NB4 (cell line): Measurements from ENCODE around the gene RNF145.
A peak's percentile ranks its signal among the peaks of the same experiment; 100 is the strongest.
"Not testable (repeated sequence)": the region's sequence is repeated elsewhere in the genome, so short reads cannot be mapped to it uniquely, and the experiment has no call there.

Experiments
- DNase-seq: peaks from one replicate; pipeline ENCODE4 v3.0.0; 2010; ENCODE audit warnings: low read depth
- H3K4me3 ChIP-seq: one replicate; pipeline ENCODE4 v1.5.1; 2011; ENCODE audit warnings: mild to moderate bottlenecking, low read depth, low read length, moderate library complexity
- MYC ChIP-seq: IDR thresholded peaks from 2 replicates; pipeline ENCODE4 v1.6.1; 2011; ENCODE audit warnings: low read depth, low read length
- POLR2A ChIP-seq: IDR thresholded peaks from 2 replicates; pipeline ENCODE4 v1.6.1; 2011; ENCODE audit warnings: mild to moderate bottlenecking; ENCODE audit not compliant: insufficient read length; ENCODE audit errors: extremely low read depth
- TF ChIP-seq, protein P1 (sequence below): IDR thresholded peaks from 2 replicates; pipeline ENCODE4 v1.6.1; 2011; ENCODE audit warnings: low read depth, low read length
- TF ChIP-seq, protein P2 (sequence below): IDR thresholded peaks from one replicate; pipeline ENCODE4 v1.5.1; 2012; ENCODE audit warnings: low read depth, low read length

RNF145 gene

DNA sequence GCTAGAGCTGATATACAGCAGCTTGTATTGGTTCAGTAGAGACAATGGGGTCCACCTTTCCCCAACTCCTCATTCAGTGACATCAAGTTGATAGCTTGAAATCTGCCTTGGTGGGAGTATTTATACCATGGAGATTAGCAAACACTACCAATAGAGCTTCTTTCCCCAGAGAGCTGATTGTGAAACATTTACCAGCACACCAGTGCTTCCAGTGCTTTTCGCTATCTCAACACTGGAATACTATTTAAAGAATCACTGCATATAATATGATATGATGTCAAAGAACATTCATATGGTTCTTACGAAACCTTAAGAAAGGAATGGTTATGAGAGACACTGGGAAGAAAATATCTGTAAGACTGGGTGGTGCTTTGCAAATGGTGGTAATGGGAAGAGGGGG is 21.8 kb upstream of the RNF145 start:
- no peak overlapping the region for H3K4me3 ChIP-seq
- TF ChIP-seq MYC (no peak), POLR2A (no peak)
- TF ChIP-seq, protein P1, sequence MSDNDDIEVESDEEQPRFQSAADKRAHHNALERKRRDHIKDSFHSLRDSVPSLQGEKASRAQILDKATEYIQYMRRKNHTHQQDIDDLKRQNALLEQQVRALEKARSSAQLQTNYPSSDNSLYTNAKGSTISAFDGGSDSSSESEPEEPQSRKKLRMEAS = no peak
- TF ChIP-seq, protein P2, sequence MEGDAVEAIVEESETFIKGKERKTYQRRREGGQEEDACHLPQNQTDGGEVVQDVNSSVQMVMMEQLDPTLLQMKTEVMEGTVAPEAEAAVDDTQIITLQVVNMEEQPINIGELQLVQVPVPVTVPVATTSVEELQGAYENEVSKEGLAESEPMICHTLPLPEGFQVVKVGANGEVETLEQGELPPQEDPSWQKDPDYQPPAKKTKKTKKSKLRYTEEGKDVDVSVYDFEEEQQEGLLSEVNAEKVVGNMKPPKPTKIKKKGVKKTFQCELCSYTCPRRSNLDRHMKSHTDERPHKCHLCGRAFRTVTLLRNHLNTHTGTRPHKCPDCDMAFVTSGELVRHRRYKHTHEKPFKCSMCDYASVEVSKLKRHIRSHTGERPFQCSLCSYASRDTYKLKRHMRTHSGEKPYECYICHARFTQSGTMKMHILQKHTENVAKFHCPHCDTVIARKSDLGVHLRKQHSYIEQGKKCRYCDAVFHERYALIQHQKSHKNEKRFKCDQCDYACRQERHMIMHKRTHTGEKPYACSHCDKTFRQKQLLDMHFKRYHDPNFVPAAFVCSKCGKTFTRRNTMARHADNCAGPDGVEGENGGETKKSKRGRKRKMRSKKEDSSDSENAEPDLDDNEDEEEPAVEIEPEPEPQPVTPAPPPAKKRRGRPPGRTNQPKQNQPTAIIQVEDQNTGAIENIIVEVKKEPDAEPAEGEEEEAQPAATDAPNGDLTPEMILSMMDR = no peak

DNA sequence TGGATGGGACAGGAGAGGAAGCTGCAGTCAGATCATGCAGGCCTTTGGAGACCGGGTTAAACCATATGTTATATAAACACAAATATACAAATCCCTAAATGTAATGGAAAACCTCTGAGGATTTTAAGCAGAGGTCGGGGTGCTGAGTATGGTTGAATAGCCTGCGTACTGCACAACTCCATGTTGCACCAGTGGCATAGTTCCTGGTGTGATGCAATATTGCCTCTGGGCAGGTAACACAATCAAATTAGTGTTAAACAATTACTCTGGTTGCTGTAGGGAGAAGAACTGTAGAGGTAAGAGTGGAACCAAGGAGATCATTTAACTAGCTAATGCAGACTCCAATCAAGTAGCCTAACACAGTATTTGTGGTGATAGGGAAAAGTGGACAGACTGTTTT is 21.3 kb upstream of the RNF145 start:
- no peak overlapping the region for H3K4me3 ChIP-seq
- TF ChIP-seq, protein P2 = no peak
- TF ChIP-seq, protein P1 = no peak
- TF ChIP-seq POLR2A (no peak), MYC (no peak)
- no peak for DNase-seq

More for the DNA sequence above, 21.8 kb upstream of the RNF145 start:
- DNase-seq = peak; percentile 26

DNA sequence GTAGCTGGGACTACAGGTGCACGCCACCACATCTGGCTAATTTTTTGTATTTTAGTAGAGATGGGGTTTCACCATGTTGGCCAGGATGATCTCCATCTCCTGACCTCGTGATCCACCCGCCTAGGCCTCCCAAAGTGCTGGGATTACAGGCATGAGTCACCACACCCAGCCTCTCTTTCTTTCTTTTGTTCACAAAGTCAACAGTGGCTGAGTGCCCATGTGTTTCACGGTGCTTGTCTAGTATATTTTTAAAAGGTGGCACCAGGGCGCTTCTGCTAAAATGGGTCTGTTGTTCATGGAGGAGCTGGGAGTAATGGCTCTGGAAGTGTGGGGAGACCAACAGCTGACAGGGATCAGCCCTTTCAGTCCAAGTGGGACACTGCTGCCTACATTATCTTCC is 18.7 kb upstream of the RNF145 start:
- not testable (repeated sequence) for H3K4me3 ChIP-seq, DNase-seq

DNA sequence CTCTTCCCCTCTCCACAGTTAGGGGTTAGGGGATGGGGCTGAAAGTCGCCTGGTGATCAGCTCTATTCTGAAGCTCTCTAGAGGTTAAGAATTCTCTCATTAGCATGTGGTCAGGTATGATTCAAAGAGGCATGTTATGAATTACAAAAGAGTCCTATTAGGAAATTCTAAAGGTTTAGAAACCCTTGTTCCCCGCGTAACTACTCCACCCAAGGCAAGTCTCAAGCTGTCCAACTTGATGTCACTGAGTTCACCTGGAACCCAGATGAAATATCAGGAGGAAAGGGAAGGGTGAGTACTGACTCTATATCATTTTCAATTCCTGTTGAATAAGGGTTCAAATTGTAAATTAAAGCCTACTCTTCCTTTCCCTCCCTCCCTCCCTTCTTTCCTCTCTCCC is 18.1 kb upstream of the RNF145 start:
- no peak overlapping the region for H3K4me3 ChIP-seq
- DNase-seq = no peak
- TF ChIP-seq, protein P2 = no peak
- TF ChIP-seq, protein P1 = no peak
- TF ChIP-seq MYC (no peak), POLR2A (no peak)

DNA sequence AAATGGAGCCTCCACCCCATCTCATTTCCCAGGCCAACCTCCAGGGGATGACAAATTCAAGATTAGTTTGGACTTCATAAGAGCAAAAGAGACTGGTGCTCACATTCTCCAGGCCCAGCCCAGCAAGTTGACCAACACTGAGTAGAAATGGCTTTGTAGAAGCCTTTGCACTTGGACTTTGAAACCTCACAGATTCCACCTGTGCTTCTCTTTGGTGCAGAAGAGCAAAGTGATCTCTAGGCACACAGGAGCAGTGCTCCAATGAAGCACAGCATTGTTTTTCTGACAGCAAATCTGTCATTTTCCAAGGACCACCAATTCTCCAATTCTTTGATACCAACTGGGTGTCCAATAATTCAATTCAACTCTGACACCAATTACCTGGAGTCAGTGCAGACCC is 17.1 kb upstream of the RNF145 start:
- no peak overlapping the region for H3K4me3 ChIP-seq
- TF ChIP-seq, protein P1 = no peak
- TF ChIP-seq POLR2A (no peak), MYC (no peak)
- TF ChIP-seq, protein P2 = no peak
- DNase-seq = no peak

DNA sequence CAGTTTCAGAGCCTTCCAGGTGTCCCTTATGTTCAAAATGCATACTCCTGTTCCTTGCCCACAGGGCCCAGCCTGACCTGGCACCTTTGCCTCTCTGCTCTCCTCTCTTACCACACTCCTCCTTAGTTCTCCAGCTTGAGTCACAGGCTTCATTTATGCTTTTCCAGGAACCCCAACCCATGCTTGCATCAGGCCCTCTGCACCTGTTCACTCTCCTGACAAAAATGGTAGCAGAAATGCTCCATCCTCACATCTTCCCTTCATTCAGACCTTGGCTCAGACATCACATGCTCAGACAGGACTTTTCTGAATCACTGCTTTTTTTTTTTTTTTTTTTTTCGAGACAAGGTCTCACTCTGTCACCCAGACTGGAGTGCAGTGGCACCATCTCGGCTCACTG is 15.1 kb upstream of the RNF145 start:
- no peak overlapping the region for H3K4me3 ChIP-seq
- no peak for DNase-seq
- TF ChIP-seq POLR2A (no peak), MYC (no peak)
- TF ChIP-seq, protein P2 = no peak
- TF ChIP-seq, protein P1 = no peak
